Measurements from ENCODE around the gene ZDBF2.
"Not testable (repeated sequence)": the region's sequence is repeated elsewhere in the genome, so short reads cannot be mapped to it uniquely, and the experiment has no call there.

- TF ChIP-seq, protein P1, sequence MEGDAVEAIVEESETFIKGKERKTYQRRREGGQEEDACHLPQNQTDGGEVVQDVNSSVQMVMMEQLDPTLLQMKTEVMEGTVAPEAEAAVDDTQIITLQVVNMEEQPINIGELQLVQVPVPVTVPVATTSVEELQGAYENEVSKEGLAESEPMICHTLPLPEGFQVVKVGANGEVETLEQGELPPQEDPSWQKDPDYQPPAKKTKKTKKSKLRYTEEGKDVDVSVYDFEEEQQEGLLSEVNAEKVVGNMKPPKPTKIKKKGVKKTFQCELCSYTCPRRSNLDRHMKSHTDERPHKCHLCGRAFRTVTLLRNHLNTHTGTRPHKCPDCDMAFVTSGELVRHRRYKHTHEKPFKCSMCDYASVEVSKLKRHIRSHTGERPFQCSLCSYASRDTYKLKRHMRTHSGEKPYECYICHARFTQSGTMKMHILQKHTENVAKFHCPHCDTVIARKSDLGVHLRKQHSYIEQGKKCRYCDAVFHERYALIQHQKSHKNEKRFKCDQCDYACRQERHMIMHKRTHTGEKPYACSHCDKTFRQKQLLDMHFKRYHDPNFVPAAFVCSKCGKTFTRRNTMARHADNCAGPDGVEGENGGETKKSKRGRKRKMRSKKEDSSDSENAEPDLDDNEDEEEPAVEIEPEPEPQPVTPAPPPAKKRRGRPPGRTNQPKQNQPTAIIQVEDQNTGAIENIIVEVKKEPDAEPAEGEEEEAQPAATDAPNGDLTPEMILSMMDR (IDR thresholded peaks at IDR 0.05) = not testable (repeated sequence)
- TF ChIP-seq POLR2A (IDR thresholded peaks at IDR 0.05) = not testable (repeated sequence)
Observed at GRCh38 chr2:206228636-206229035, 45.8 kb upstream of the ZDBF2 start.

All from body of pancreas (tissue), 4 donors.